ENCODE results near the gene CMTM1.

GRCh38 chr16:66528294-66528693, 37.9 kb upstream of the CMTM1 start:
- TF ChIP-seq POLR2A (IDR thresholded peaks at IDR 0.05) (no peak), CTCF (IDR thresholded peaks at IDR 0.05) (no peak)
